Thyroid gland (tissue), 4 donors: ENCODE measurements around the gene TOLLIP.

Experiments
- CTCF ChIP-seq, 6 experiments: fragments of 200-600 bp in 3 of 6; fragments of 450-650 bp in 3 of 6; sonication (generic) in 3 of 6; IDR thresholded peaks; one replicate each; pipeline ENCODE4 v1.5.1; 2016 to 2019; ENCODE audit warnings: antibody characterized with exemption in 6 of 6, mild to moderate bottlenecking in 2 of 6, inconsistent platforms in 1 of 6, moderate library complexity in 1 of 6
- POLR2A ChIP-seq, 2 donors: fragments of 450-650 bp; IDR thresholded peaks; one replicate each; pipeline ENCODE4 v1.6.1; 2017; ENCODE audit warnings: antibody characterized with exemption in 2 of 2, mild to moderate bottlenecking in 2 of 2, moderate library complexity in 1 of 2

DNA sequence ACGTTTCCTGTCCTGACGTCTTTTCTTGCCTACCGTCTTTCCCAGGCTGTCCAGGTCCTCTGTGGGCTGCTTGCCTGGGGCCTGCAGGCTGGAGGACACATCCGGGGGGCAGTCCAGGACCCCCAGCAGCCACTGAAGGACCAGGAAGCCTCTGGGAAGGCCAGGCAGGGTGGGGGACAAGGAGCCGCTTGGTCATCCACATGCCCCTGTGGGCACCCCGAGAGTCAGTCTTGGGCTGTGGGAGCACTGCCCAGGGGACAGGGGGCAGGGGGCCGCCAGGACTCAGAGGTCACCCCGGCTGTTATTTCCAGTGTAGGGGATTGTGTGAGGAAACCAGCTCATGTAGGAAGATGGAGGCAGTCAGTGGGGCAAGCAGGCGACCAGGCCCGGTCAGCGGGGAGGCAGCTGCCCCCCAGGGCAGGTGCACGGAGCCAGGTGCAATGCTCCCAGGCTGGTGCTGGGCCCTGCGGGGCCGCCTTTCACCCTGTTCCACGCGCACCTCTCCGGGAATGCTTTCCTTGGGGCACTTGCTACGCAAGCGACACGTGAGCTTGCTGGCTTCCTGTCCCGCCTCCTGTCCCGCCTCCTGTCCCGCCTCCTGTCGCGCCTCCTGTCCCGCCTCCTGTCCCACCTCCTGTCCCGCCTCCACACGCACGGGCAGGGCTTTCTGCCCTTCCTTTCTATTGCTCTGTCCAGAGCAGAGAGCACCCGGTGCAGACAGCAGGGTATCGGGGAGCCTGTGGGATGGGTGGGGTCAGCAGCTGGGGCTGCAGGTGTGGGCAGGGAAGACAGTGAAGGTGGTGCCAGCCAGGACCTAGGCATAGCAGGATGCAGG is 47.0 kb downstream of the TOLLIP start:
- TF ChIP-seq CTCF (IDR thresholded peaks at IDR 0.05) = no peak
- TF ChIP-seq POLR2A (IDR thresholded peaks at IDR 0.05) = peak in 1 of 2 donors; percentile 56
